ENCODE measurements around the gene RBBP8NL.
A peak's percentile ranks its signal among the peaks of the same experiment; 100 is the strongest.
"Not testable (repeated sequence)": the region's sequence is repeated elsewhere in the genome, so short reads cannot be mapped to it uniquely, and the experiment has no call there.

RBBP8NL gene

DNA sequence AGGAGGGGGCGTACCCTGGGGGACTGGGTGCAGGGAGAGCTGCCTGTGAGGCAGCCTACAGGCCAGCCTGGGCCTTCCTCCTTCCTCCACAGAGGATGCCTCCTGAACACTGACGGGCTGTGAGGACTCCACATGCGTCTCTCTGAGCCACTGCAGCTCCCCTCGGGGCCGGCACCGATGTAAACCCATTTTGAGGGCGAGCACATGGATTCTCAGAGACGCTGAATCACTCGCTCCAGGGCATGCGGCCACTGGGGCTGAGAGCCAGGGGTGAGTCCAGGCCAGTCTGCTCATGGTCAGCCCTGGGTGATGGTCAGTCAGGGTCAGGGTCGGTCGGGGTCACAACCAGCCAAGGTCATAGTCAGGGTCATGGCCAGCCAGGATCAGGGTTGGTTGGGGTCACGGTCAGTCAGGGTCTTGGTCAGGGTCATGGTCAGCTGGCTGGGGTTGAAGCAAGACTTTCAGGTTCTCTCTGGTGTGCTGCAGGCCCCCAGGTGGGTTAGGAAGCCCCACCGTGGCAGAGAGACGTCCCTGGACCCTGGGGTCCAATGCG, 14.7 kb upstream of the RBBP8NL start:
- DNase-seq = no peak

DNA sequence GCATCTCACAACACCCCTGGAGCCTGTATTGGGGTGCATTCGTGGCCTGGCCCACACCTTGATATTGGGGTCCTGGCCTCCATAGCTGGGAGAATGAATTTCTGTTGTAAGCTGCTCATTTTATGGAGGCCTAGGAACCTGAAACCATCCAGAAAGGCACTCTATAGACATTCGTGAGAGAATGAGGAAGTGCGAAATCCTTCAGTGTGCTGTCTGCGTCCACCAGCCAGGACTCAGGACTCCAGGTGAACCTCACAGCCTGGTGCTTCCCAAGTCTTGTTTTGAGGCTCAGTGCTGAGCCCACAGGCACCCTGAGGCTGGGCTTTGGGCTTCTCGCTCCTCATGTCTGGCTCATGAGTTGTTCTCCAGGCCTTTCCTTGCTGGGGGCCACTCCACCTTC, 11.9 kb upstream of the RBBP8NL start:
- DNase-seq = peak; percentile 79

DNA sequence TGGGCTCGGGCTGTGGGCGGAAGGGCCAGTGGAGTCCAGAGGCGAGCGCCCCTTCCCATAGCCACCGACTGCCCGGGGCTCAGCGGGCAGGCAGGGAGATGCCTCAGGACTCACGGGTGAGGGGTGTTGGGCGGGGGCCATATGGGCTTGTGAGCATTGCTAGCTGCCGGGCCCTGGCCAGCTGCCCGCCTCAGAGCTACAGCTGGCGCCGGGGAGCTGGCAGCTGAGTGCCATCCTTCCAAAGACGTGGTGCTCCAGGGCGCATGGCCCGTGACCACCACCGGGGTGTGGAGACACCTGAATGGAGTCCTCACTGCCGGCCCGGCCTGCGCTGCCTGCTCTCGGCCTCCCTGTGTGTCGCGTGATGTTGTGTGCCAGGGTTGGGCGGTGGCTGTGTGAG, 10.6 kb upstream of the RBBP8NL start:
- DNase-seq = no peak

DNA sequence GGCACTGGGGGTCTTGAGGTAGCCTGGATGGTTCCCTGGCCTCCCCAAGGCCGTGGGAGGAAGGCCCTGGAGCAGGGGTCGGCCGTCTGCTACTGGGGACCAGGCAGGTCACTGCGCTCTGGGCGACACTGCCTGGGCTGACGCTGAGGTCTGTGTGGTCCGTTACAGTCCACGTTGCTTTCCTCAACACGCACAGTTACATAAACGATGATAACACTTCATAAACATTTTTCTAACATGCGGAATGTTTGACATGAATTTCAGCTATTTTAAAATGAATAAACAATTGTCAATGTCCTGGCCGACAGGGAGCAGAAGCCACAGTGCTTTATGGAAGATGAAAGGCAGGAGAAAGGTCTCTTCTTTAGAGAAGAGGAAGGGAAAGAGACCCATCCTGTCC, 10.2 kb upstream of the RBBP8NL start:
- DNase-seq = no peak

DNA sequence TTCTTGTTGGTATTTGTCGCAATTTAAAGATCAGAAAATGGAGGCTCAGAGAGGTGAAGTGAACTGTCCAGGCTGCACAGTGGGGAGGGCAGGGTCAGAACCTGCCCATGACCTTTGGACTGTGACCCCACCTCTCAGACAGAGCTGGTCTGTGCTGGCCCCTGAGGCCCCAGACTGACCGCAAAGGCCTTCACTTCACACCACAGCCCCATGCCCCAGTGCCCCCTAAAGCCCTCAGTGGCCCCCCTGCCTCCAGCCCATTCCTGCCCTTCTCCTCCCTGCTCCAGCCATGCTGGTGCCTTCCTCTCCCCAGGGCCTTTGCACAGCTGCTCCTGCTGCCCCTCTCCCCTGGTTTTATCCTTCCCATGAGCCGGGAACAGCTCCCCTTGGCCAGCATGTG, 9.4 kb upstream of the RBBP8NL start:
- no peak for DNase-seq

DNA sequence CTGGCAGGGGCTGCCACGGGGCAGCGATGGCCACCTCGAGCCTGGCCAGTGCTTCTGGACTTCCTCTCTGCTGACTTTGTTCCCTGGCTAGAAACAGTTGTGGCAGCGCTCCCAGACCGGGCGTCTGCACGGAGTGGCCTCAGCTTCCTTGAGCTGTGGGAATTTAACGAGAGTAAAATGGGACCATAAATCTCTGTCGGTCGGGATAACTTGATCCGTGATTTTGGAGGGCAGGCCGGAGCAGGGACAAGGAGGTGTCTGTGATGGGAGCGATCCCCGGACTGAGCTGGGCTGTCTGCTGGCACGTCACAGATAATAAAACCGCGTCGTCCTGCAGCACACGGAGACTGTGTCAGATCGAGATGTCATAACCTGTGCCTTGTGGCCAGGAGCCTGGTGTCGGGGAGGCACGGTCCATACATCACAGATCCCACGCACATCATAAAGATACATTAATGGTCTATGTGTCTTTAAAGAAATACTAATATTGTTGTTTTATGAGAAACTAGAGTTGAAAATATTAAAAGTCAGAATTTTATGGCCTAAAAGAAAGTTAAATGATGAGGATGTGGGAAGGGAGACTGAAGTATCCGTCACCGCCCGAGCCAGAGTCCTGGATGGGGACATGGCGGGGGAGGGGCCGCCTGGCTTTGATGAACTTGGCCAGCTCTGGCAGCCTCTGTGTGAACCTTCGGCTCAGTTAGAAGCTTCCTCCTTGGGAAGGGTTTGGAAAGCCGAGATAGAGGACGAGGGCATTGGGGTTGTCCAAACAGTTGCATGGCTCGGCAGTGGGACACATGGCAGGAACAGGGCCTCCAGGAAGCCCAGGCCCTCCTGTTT, 6.5 kb upstream of the RBBP8NL start:
- no peak for DNase-seq

DNA sequence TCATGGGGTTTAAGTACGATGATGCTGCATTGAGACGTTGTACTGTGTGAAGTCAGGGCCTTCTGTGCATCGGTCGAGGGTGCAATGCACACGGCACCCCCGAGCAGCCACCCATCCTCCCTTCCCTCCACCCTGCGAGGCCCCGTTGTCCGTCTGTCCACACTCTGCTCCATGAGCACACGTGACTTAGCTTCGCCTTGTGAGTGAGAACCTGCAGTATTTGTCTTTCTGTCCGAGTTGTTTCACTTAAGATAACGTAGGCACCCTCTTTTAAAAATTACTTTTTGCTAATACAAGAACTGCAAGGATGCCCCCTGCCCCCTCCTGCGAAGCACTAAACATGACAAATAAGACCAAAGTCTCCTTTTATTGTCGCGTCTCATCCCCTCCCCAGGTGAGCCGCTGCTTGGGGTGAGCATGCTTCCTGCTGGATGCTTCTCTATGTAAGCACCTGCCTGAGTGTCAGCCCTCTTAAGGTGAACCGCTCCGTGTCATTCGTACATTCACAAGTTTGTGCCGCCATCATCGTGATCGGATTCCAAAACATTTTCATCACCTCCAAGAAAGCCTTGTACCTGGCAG, 3.6 kb upstream of the RBBP8NL start:
- no peak for DNase-seq

DNA sequence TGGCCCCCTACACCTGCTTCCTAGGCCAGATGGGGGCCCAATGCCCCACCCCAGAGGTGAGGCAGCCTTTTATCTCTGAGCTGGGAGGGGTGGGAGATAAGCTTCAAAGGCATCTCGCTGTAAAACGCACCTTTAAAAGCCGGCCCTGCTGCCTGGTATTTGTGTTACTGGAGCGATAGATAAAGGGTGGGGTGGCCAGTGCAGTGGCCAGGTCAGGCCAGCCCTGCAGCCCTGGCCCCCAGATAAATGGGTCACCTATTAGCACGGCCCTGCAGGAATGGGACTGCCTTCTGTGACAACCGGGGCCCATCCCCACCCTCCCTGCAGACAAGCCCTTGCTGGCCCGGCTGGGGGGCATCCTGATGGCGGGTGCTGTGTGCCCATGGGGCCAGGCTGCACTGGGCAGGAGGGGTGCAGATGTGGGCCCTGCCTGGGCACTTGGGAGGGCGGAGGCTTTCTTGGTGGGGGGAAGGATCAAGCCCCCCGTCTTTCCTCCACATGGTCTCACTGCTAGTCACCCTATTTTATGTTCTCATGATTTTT, 3.0 kb upstream of the RBBP8NL start:
- DNase-seq = no peak

DNA sequence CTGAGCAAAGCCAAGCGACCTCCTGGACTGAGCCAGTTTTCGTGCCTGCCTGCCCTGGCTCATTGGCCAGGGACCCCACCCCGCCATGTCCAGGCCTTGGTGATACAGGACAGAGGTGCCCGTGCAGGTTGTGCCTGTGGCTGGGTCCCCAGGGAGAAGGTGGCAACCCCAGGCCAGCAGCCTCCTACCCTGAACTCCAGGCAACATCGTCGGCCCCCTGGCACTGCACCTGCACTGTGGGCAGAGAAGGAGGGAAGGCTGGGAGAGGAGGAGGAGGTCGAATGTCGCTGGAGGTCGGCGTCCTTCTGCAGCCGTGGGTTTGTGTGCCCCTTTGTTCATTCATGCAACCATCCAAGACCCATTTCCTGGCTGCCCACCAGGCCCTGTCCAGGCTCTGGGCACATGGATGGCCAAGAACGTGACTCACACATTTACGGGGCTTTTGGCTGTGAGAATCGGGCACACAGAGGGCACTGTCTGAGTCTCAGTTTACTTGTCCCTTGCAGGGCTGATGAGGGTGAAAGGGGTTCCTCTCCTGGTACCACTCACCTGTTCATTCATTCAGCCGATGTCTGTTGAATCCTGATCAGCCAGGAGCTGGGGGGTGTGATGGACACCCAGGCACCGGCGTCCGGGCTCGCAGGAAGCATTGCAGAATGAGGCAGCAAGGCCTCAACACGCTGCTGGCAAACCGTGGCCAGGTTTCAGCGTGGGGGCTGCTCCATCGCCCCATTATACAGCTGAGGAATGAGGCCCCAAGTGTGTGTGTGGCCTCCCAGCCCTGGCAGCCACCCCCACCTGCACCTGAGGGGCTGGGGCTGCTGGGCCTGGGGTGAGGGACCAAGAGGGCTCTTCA, 2.3 kb upstream of the RBBP8NL start:
- DNase-seq = no peak

DNA sequence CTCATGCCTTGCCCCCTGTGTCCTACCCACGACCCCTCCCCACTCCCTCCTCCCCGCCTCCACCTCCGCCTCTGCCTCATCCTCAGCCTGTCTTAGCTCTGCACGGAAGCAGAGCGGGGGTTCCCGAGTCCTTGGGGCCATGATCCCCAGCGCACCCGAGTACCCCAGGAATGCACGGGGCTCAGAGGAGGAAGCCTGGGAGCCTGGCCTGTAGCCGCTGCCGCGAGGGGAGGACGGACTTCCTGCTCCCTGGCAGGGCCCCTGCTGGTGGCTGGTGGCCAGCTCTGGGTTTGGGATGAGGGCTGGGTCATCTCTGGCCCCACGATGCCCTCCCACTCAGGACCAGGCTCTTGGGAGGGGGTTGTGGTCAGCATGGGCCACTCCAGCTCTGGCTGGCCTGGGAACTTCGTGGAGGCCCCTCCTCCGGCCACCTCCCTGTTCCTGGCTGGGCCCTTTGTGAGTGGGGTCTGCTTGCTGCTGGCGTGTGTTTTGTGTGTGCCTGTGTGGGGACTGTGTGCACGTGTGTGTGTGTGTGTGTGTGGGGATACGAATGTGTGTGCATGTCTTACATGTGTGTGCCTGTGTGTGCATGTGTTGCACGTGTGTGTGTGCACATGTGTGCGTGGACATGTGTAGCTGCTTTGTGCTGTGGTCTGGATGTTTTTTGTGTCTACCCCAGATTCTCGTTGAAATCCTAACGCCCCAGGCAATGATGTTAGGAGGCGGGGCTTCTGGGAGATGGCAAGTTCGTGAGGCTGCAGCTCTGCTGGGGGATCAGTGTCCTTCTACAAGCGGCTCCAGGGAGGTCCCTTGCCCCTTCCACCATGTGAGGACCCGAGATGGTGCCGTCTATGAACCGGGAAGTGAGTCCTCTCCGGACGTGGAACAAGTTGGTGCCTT, 1.3 kb upstream of the RBBP8NL start:
- DNase-seq = no peak

DNA sequence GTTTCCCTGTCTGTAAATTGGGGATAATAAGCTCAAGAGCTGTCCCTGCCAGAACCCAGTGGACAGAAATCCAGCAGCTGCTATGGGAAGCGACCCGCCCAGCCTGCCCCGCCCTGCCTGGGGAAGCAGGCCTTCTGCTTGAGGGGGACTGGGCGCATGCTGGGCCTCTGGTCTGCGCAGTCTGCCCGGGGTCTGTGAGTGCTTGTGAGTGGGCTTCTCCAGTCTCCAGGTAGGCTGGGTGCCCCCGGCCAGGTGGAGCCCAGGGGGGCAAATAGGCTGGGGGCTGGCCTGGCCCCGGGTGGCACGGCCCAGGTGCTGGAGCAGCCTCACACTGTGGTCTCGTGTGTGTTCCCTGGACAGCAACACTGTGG, 648 bp upstream of the RBBP8NL start:
- no peak for DNase-seq

DNA sequence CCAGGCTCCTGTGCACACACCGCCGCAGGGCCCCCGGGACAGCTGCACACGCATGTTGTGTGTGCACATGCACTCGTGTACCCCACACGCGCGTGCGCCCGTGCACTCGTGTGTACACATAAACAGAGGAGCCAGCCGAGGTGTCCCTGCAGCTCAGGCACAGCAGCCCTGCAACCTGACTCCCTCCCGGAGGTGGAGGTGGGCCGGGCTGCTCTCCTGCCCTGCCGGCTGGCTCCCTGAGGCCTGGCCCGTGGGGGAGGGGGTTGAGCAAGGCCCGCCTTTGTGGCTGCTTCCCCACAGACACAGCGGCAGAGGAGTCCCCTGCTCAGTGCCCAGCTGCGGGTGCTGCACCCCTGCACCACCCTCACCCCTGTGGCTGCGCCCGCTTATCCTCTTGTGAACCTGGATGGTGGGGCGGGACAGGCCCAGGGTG, 624 bp downstream of the RBBP8NL start:
- DNase-seq = no peak

DNA sequence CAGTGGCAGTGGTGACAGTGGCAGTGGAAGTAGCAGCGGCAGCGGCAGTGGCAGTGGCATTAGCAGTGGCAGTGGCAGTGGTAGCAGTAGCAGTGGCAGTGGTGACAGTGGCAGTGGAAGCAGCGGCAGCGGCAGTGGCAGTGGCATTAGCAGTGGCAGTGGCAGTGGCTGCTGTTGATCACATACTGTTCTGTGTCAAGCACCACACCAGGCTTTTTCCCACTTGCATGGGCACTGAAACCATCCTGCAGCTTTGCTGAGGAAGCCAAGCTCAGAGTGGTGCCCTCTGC, 1.3 kb downstream of the RBBP8NL start:
- not testable (repeated sequence) for DNase-seq

DNA sequence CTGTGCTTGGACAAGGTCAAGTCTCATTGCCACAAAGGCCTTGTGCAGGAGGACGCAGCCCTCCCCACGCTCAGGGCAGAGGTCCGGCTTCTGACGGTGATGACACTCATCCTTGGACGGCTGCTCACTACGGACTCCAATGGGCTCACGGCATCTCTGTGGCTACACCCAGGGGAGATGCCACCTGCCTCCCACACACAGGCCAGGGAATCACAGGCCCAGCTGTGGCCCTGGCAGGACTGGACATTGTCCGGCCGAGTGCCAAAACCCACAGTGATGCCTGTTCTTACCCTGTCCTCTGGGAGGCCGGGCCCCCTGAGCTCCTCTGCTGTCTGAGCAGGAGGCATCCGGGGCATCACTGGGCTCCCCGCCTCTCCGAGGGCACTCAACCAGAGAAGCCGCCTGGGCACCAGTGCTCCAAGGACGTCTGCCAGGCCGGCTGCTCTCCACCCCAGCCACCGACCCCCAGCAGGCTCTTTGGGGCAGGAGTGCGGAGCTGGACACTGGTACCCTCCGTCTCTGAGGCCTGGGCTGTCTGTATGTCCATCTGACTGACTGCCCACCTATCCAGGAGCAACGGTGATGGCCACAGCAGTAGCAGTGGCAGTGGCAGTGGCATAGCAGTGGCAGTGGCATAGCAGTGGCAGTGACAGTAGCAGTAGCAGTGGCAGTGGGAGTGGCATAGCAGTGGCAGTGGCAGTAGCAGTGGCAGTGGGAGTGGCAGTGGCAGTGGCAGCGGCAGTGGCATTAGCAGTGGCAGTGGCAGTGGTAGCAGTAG, 1.9 kb downstream of the RBBP8NL start:
- no peak for DNase-seq

DNA sequence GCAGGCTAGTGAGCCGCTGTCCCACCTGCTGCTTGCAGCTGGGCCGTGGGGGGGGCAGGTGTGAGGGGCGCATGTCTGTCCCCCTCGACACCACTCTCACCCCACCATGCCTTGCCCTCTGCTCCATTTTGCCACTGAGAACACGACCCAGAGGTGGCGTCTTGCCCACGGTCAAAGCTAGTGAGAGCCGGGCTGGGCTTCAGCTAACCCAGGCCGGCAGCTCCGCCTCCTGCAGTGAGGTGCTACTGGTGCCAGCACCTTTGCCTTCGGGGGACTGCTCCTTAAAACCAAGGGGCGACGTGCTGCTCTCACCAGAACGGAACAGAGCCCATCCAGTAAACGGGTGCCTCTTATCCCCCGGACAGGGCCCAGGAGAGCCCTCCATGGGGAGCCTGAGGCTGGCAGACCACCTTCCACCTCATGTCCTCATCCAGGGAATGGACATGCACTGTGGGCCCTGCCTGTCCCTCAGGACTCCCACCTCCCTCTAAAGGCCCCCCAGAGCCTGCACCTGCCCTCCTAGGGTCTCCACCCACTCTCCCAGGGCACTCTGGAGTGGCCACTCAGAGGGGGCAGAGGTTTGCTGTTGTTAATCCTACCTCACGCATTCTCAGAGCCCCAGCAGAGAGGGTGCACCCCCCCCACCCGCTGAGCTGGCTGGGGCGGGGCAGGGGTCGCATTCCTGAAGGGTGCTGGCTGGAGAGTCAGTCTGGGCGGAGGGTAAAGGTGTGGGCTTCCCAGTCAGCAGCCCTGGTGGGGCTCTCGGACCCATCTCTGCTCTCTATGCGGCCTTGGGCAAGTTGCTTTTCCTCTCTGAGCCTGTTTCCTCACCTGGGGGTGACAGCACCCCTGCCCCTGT, 2.9 kb downstream of the RBBP8NL start:
- DNase-seq = no peak

DNA sequence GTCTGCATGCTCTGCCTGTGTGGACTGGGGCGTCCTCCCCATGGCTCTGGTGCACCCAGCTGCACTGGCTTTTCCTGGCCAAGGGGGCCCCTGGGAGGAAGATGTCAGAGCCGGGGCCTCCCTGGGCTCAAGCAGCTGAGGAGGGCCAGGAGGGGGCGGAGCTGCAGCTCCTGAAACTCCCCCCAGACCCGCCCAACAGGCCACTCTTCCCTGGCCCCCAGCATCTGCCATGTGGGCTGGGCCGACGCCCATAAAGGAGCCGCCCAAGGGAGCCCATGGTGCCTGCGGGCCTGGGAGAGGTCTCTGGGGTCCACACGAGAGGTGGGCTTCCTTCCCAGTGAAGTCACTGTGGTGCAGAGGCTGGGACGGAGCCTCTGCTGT, 4.0 kb downstream of the RBBP8NL start:
- DNase-seq = no peak

DNA sequence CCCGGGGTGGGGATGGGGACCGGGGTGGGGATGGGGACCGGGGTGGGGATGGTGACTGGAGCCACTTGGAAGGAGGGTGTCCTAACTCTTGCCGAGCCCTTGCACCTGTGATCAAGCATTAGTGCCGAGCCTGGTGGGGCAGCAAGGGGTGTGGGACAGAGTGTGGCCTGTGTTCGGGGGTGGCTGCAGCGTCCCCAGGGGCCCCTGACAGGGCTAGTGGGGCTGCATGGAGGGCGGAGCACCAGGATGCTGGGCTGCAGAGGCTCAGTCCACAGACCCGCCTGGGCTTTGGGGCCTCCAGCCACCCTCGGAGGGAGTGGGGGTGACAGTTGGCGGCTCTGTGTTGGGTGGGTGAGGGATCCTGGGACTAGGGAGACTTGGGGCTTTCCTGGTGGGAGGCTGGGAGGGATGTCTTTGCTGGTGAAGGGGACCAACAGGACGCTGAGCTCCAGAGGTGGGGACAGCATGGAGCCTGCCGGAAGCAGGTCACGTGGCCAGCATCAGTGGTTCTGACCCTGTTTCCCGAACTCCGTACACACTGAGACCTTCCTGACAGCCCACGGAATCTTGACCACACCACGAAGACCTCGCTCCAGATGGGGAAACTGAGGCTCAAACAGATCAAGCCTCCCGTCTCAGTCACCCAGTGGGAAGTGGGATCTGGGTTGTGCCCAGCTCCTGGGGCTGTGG, 4.6 kb downstream of the RBBP8NL start:
- no peak for DNase-seq

DNA sequence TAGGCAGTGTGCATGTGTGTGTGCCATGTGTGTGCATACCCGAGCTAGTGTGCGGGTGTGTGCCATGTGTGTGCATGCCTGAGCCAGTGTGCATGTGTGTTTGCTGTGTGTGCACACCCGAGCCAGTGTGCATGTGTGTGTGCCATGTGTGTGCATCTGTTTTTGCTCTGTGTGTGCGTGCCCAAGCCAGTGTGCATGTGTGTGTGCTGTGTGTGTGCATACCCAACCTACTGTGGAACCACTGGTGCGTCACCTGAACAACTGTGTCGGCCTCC, 5.7 kb downstream of the RBBP8NL start:
- no peak for DNase-seq

DNA sequence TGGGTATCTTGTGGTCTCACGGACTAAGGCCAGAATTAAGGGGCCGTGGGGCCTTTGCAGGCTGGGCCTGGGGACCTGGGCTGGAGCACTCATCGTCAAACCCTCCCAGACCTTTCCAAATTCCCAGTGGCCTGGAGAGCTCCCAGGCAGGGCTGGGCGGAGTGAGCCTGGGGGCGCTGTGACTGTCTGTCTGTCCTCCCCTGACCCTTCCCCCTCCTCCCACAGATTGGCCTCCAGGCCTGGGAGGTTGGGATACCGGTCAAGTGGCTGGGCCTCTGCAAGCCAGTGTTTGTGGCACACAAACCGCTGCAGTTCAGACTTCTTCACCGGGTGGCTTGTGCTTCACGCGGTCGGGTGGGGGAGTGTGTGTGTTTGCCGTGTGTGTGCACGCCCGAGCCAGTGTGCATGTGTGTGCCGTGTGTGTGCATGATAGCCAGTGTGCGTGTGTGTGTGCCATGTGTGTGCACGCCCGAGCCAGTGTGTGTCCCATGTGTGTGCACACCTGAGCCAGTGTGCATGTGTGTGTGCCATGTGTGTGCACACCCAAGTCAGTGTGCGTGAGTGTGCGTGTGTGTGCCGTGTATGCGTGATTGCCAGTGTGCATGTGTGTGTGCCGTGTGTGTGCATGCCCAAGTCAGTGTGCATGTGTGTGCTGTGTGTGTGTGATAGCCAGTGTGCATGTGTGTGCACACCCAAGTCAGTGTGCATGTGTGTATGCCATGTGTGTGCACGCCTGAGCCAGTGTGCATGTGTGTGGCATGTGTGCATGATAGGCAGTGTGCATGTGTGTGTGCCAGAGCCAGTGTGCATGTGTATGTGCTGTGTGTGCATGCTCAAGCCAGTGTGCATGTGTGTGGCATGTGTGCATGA, 6.3 kb downstream of the RBBP8NL start:
- no peak for DNase-seq
